SK-N-SH treated with all-trans-retinoic acid at 6 μM for 48 hours (cell line): Measurements from ENCODE around the gene ADGRG4.

Experiments used
- ARNTL ChIP-seq: fragments of 450-650 bp; formaldehyde crosslinking; IDR thresholded peaks from 2 replicates; pipeline ENCODE4 v1.5.0; 2020; ENCODE audit warnings: low read depth, mild to moderate bottlenecking, moderate library complexity, borderline replicate concordance
- GLIS3 ChIP-seq: fragments of 250-450 bp; sonication (Bioruptor Pico); IDR thresholded peaks from 2 replicates; pipeline ENCODE4 v1.5.0; 2020; ENCODE audit warnings: mild to moderate bottlenecking, moderate library complexity
- ISL1 ChIP-seq: fragments of 250-450 bp; sonication (Bioruptor Pico); IDR thresholded peaks from 2 replicates; pipeline ENCODE4 v2.1.2; 2022; ENCODE audit warnings: mild to moderate bottlenecking, moderate library complexity
- OSR1 ChIP-seq: fragments of 250-450 bp; sonication (Bioruptor Pico); IDR thresholded peaks from 2 replicates; pipeline ENCODE4 v1.8.0; 2022; ENCODE audit warnings: moderate library complexity, mild to moderate bottlenecking, inconsistent platforms
- PATZ1 ChIP-seq: fragments of 250-450 bp; sonication (Bioruptor Pico); IDR thresholded peaks from 2 replicates; pipeline ENCODE4 v1.8.0; 2020; ENCODE audit warnings: mild to moderate bottlenecking, moderate library complexity, borderline replicate concordance
- RARB ChIP-seq: fragments of 250-450 bp; sonication (Bioruptor Pico); IDR thresholded peaks from 2 replicates; pipeline ENCODE4 v1.8.0; 2021; ENCODE audit warnings: mild to moderate bottlenecking, moderate library complexity
- SNAI2 ChIP-seq: fragments of 250-450 bp; sonication (Bioruptor Pico); IDR thresholded peaks from 2 replicates; pipeline ENCODE4 v1.5.0; 2020; ENCODE audit warnings: mild to moderate bottlenecking, moderate library complexity
- ZC3H10 ChIP-seq: fragments of 250-450 bp; sonication (Bioruptor Pico); IDR thresholded peaks from 2 replicates; pipeline ENCODE4 v1.5.1; 2021; ENCODE audit warnings: mild to moderate bottlenecking, moderate library complexity
- ZFP30 ChIP-seq: fragments of 450-650 bp; formaldehyde crosslinking; IDR thresholded peaks from 2 replicates; pipeline ENCODE4 v1.5.0; 2022; ENCODE audit warnings: mild to moderate bottlenecking, moderate library complexity
- ZNF565 ChIP-seq: fragments of 450-650 bp; formaldehyde crosslinking; conservative IDR thresholded peaks from 2 replicates; pipeline ENCODE4 v1.5.0; 2020; ENCODE audit warnings: low read depth, mild to moderate bottlenecking, moderate library complexity
- TF ChIP-seq, protein P1 (sequence below): fragments of 250-450 bp; sonication (Bioruptor Pico); IDR thresholded peaks from 2 replicates; pipeline ENCODE4 v1.5.0; 2020; ENCODE audit warnings: mild to moderate bottlenecking, moderate library complexity

DNA sequence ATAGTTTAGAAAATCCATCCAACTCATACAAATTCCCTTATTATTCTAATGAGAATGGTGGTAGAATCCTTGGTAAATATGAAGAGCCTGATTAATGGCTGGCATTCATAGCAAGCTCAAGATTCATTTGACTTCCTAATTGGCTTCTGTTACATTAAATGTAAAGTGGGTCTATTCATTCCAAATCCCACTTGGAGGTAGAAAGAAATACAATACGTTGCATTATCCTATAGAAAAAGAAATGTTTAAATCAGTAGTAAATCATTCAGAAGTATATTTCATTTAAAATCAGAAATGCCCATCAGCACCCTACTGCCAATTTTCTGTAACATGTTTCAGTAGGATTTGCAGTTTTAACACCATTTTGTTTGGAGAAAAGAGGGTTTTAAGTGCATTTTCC lies 6.7 kb downstream of the ADGRG4 start:
- TF ChIP-seq ZFP30 (CRISPR knock-in tag) (no peak), ZNF565 (no peak), SNAI2 (CRISPR knock-in tag) (no peak), PATZ1 (no peak), GLIS3 (no peak), OSR1 (CRISPR knock-in tag) (no peak), ZC3H10 (CRISPR knock-in tag) (no peak), RARB (CRISPR knock-in tag) (no peak), ARNTL (CRISPR knock-in tag) (no peak), ISL1 (CRISPR knock-in tag) (no peak)
- TF ChIP-seq, protein P1, sequence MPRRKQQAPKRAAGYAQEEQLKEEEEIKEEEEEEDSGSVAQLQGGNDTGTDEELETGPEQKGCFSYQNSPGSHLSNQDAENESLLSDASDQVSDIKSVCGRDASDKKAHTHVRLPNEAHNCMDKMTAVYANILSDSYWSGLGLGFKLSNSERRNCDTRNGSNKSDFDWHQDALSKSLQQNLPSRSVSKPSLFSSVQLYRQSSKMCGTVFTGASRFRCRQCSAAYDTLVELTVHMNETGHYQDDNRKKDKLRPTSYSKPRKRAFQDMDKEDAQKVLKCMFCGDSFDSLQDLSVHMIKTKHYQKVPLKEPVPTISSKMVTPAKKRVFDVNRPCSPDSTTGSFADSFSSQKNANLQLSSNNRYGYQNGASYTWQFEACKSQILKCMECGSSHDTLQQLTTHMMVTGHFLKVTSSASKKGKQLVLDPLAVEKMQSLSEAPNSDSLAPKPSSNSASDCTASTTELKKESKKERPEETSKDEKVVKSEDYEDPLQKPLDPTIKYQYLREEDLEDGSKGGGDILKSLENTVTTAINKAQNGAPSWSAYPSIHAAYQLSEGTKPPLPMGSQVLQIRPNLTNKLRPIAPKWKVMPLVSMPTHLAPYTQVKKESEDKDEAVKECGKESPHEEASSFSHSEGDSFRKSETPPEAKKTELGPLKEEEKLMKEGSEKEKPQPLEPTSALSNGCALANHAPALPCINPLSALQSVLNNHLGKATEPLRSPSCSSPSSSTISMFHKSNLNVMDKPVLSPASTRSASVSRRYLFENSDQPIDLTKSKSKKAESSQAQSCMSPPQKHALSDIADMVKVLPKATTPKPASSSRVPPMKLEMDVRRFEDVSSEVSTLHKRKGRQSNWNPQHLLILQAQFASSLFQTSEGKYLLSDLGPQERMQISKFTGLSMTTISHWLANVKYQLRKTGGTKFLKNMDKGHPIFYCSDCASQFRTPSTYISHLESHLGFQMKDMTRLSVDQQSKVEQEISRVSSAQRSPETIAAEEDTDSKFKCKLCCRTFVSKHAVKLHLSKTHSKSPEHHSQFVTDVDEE (CRISPR knock-in tag): no peak
